Tibial nerve (tissue), 4 donors: ENCODE data around the gene HOXD10.
A peak's percentile ranks its signal among the peaks of the same experiment; 100 is the strongest.

ENCODE experiments used
- EP300 ChIP-seq, 2 donors: sonication (generic); formaldehyde crosslinking; IDR thresholded peaks; one replicate each; pipeline ENCODE4 v1.6.1; 2017; ENCODE audit warnings: antibody characterized with exemption in 2 of 2, mild to moderate bottlenecking in 1 of 2
- POLR2A ChIP-seq, 2 donors: fragments of 450-650 bp; IDR thresholded peaks; one replicate each; pipeline ENCODE4 v1.6.1; 2017; ENCODE audit warnings: antibody characterized with exemption in 2 of 2, mild to moderate bottlenecking in 2 of 2, moderate library complexity in 2 of 2
- TF ChIP-seq, protein P1 (sequence below), 5 experiments: fragments of 200-600 bp in 3 of 5; fragments of 450-650 bp in 2 of 5; sonication (generic) in 3 of 5; IDR thresholded peaks; one replicate each; pipeline ENCODE4 v1.5.1; 2016 to 2019; ENCODE audit warnings: antibody characterized with exemption in 5 of 5, mild to moderate bottlenecking in 3 of 5, moderate library complexity in 2 of 5

DNA sequence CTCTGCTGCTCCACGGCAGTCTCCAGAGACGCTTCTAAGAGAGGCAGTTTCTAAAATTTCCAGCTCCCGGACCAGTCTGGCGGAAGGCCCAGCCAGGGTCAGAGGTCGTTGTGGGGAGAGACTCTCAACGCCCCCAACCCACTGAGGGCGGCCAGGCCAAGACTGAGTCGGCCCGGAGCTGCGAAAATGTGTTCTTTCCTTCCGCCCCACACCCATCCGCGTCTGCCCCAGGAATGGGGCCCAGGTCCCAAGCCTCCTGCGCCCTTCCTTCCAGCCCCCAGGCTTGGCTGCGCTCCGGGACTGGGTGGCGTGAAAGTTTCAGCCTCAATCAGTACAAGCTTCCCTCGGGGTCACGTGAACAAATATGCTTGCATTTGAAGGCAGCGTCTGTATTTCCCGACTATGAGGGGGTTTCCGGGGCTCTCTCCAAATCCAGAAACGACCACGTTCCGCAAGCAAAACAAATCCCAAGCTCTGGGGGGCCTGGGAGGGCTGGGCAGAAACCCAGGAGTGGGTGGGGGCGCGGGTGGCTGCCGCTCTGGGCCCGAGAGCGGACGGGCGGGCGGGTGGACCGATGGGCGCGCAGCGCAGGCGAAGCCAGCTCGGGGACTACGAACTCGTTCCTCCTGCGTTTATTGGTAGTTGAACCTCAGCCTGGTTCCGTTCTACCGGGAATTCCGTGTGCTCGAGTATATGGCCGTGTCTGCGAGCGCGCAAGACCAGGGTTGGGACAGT, 43.8 kb downstream of the HOXD10 start:
- TF ChIP-seq, protein P1, sequence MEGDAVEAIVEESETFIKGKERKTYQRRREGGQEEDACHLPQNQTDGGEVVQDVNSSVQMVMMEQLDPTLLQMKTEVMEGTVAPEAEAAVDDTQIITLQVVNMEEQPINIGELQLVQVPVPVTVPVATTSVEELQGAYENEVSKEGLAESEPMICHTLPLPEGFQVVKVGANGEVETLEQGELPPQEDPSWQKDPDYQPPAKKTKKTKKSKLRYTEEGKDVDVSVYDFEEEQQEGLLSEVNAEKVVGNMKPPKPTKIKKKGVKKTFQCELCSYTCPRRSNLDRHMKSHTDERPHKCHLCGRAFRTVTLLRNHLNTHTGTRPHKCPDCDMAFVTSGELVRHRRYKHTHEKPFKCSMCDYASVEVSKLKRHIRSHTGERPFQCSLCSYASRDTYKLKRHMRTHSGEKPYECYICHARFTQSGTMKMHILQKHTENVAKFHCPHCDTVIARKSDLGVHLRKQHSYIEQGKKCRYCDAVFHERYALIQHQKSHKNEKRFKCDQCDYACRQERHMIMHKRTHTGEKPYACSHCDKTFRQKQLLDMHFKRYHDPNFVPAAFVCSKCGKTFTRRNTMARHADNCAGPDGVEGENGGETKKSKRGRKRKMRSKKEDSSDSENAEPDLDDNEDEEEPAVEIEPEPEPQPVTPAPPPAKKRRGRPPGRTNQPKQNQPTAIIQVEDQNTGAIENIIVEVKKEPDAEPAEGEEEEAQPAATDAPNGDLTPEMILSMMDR (IDR thresholded peaks at IDR 0.05): no peak
- TF ChIP-seq POLR2A (IDR thresholded peaks at IDR 0.05): peak in 1 of 2 donors; percentile 8
- TF ChIP-seq EP300 (IDR thresholded peaks at IDR 0.05): no peak
